ENCODE measurements around the gene SNRNP70. TPM values are rescaled to one million over a fixed set of nuclear protein-coding genes. Genes with fewer than 3 reads are reported as not detected.

SNRNP70 gene
- total RNA-seq, 2 experiments from 2014 or later: 180 to 190 TPM

DNA sequence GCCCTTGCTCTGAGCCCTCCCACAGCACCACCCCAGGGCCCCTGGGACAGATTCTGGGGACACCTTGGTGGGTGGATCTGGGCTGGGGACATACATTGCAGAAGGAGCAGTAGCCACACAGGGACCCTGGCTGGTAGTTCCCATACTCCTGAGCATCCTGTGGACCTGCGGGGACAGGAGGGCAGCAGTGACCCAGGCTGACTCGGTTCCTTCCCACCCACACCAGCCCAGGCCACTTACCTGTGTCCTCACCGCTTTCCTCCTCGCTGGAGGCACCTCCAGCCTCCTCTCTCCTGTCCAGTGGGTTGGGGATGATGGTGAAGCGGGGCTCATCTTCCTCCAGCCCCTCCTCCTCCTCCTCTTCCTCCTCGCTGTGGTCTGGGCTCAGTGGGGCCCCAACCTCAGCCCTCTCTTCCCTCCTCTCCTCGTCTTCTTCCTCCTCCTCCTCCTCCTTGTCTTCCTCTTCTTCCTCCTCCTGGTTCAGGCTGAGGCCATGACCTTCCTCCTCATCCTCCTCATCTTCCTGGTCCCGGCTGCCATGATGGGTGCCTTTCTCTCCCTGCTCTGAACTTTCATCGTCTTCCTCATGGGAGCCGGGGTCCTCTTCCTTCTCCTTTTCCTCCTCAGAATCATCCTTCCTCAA is 68.0 kb downstream of the SNRNP70 start:
- H3K9me3 Mint-ChIP-seq: no peaks in the 10 kb centered on the region
- no peak overlapping the region for H3K27ac Mint-ChIP-seq
- peaks cover 26% of the 10 kb centered on the region for H3K4me1 Mint-ChIP-seq (ENCODE audit: low read depth)
- no peaks in the 10 kb centered on the region for H3K36me3 Mint-ChIP-seq
- intact Hi-C loops (cut with micrococcal nuclease): no loop called here
- no peak for DNase-seq
- POLR2A ChIA-PET: no interaction called here
- no peak overlapping the region for H3K4me3 Mint-ChIP-seq
- CTCF ChIA-PET: interaction anchor here (1.2 kb wide), 1 partner anchor 39 kb away, joined by 4 read pairs; the partner anchor contains the start of gene LIN7B
- H3K27me3 Mint-ChIP-seq: peaks cover 66% of the 10 kb centered on the region

DNA sequence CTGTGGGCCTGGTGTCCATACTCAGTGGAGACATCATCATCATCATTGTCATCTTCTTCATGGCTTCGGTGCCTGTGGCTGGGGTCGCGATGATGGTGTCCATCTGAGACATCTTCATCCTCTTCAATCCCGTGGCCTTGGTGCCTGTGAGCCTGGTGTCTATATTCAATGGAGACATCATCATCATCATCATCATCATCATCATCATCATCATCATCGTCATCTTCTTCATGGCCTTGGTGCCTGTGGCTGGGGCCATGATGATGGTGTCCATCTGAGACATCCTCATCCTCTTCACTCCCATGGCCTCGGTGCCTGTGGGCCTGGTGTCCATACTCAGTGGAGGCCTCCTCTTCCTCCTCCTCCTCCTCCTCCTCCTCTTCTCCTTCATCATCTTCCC is 69.0 kb downstream of the SNRNP70 start:
- intact Hi-C loops (cut with micrococcal nuclease): no loop called here
- CTCF ChIA-PET: no interaction called here
- H3K9me3 Mint-ChIP-seq: no peaks in the 10 kb centered on the region
- H3K4me1 Mint-ChIP-seq (ENCODE audit: low read depth): peaks cover 21% of the 10 kb centered on the region
- DNase-seq: no peak
- peaks cover 63% of the 10 kb centered on the region for H3K27me3 Mint-ChIP-seq
- POLR2A ChIA-PET: no interaction called here
- H3K36me3 Mint-ChIP-seq: no peaks in the 10 kb centered on the region
- no peak overlapping the region for H3K4me3 Mint-ChIP-seq
- no peak overlapping the region for H3K27ac Mint-ChIP-seq

DNA sequence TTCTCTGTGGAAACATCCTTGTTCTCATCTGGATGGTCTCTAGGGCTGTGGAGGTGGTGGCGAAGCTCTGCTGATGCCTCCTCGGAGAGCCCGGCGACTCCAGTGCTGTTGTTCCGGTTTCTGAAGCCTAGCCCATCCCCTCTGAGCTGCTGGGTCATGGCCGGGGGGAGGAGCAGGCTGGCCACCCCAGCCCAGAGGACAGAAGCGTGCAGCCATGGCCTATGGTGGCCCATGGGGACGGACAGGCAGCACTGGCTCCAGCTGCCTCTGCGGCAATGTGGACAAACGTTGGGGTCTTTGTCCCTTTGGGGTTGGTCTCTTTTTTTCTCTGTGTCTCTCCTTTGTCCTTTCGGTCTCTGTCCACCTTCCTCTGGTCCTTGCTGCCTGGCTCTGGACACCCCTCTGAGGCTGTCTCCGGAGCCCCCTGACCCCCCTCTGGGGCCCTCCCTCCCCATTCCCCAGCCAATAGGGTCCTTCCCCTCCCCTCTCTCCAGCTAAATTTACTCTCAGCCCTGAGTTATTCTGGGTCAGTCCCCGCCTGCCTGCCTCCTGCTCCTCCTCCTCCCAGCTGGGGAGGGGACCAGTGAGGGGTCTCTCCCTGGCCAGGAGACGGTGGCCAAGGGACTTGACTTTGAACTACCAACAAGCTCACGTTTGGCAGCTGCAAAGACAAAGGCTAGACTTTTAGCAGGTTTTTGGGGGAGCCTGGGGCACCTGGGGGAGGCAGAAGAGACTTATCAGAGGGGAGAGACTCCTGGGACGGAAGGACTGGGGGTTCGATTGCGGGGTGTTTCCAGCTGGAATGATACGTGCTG is 70.0 kb downstream of the SNRNP70 start, which contains the start of gene HRC:
HRC (minus strand) TSS at position 392 of the 815 bp plus-strand sequence; CDS start at position 233, 159 bp downstream.
- Mint-ChIP-seq H3K4me1 (ENCODE audit: low read depth) (peaks cover 13% of the 10 kb centered on the region), H3K27ac (no peak within 1 kb of the TSS), H3K27me3 (peaks cover 62% of the 10 kb centered on the region), H3K4me3 (no peak within 1 kb of the TSS), H3K36me3 (no peaks in the 10 kb centered on the region), H3K9me3 (no peaks in the 10 kb centered on the region)
- DNase-seq: no peak
- intact Hi-C loops (cut with micrococcal nuclease): no loop called here
- ChIA-PET POLR2A (no interaction called here), CTCF (interaction anchor here (1.0 kb wide), 1 partner anchor 9 kb away, joined by 3 read pairs; no protein-coding TSS in a partner anchor)

DNA sequence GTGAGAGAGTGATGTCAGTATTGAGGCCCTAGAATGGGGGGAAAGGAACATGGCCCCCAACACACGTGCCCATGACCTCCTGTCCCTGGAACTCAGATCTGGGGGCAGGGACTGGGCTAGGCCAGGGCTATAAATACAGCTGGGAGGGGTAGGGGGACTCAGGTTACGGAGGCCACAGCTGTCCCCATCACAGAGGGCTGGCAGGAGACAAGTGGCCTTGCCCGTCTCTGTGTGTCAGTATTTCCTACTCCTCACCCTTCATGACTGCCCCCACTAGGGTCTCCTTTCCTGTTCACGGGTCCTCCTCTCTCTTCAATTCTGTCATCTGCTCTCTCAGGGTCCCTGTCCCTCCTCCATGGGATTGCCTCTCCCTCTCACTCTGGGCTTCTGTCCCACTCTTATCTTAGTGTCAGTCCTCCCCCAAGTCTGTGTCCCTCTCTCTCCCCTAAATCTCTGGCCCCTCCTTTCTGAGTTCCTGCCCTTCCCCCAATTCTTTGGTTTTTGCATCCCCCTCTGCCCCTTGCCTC is 70.6 kb downstream of the SNRNP70 start:
- Mint-ChIP-seq H3K4me3 (no peak overlapping the region), H3K27me3 (peaks cover 65% of the 10 kb centered on the region), H3K36me3 (no peaks in the 10 kb centered on the region), H3K27ac (no peak overlapping the region), H3K9me3 (no peaks in the 10 kb centered on the region), H3K4me1 (ENCODE audit: low read depth) (peaks cover 11% of the 10 kb centered on the region)
- intact Hi-C loops (cut with micrococcal nuclease): no loop called here
- POLR2A ChIA-PET: no interaction called here
- CTCF ChIA-PET: interaction anchor here (1.0 kb wide), 1 partner anchor 9 kb away, joined by 3 read pairs; no protein-coding TSS in a partner anchor
- no peak for DNase-seq

DNA sequence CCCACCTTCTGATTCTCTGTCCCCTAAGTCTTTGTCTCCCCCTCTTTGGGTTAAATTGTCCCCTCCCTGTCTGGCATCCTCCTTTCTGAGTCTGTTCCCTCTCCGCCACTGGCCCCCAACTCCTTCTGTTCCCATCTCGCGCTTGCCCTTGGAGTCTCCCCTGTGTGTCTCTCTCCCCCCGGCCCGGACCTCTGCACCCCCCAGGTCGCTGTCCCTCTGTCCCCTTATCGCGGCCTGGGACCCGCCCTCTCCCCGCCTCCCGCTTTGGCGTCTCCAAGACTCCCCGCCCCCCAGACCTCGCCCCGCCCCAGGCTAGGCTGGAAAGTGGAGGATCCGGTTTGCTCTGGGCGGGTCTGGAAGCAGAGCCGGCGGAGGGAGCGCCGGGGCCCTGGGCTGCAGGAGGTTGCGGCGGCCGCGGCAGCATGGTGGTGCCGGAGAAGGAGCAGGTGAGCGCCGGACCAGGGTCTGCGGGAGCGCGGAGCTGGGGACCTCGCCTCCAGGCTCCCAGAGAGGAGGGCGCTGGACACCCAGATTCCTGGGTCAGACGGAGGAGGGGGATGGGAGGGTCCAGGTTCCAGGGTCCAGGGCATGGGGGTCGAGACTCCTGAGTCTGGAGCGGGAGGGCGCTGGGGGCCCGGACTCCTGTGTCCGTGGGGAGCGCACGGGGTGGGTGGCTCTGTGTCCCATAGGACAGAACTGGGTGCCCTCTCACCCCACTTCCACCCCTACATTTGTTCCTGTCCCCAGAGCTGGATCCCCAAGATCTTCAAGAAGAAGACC is 72.4 kb downstream of the SNRNP70 start, which contains the start of gene TRPM4:
TRPM4 (plus strand) TSS at position 348 of the 780 bp plus-strand sequence; CDS start at position 423, 75 bp downstream.
- ChIA-PET POLR2A (no interaction called here), CTCF (no interaction called here)
- Mint-ChIP-seq H3K27ac (no peak within 1 kb of the TSS), H3K27me3 (peaks cover 53% of the 10 kb centered on the region), H3K9me3 (no peaks in the 10 kb centered on the region), H3K4me1 (ENCODE audit: low read depth) (peaks cover 6% of the 10 kb centered on the region), H3K4me3 (peak within 1 kb of the TSS; percentile 27), H3K36me3 (no peaks in the 10 kb centered on the region)
- intact Hi-C loops (cut with micrococcal nuclease): no loop called here
- DNase-seq: peak; percentile 69

Other genes starting within 250 kb of the SNRNP70 start
- under 1 TPM in 1 of 2 experiments, not detected in 1; 0.31 TPM for gene HSD17B14, start 249.0 kb upstream of the SNRNP70 start, total RNA-seq
- gene PLEKHA4, start 216.8 kb upstream of the SNRNP70 start, total RNA-seq: 10 to 100 TPM; 10.5 to 11.0 TPM
- gene PPP1R15A, start 213.0 kb upstream of the SNRNP70 start, total RNA-seq: 10 to 100 TPM; 49.7 to 52.0 TPM
- gene TULP2, start 186.7 kb upstream of the SNRNP70 start, total RNA-seq: under 1 TPM; 0.34 to 0.59 TPM
- 100 to 1,000 TPM; 154 to 159 TPM for gene NUCB1, start 185.1 kb upstream of the SNRNP70 start, total RNA-seq
- gene DHDH, start 151.8 kb upstream of the SNRNP70 start, total RNA-seq: 1 to 10 TPM; 2.0 to 2.8 TPM
- 100 to 1,000 TPM; 173 to 181 TPM for gene BAX, start 130.6 kb upstream of the SNRNP70 start, total RNA-seq
- gene FTL, start 120.1 kb upstream of the SNRNP70 start, total RNA-seq: 100 to 1,000 TPM; 870 to 900 TPM
- gene GYS1, start 92.1 kb upstream of the SNRNP70 start, total RNA-seq: 10 to 100 TPM; 42.2 to 47.6 TPM
- 100 to 1,000 TPM; 107 to 109 TPM for gene RUVBL2, start 91.6 kb upstream of the SNRNP70 start, total RNA-seq
- gene LHB, start 68.4 kb upstream of the SNRNP70 start, total RNA-seq: under 1 TPM in 1 of 2 experiments, not detected in 1; 0.48 TPM
- not detected for gene CGB3, start 61.1 kb upstream of the SNRNP70 start, total RNA-seq
- not detected for gene CGB2, start 53.6 kb upstream of the SNRNP70 start, total RNA-seq
- gene CGB1, start 48.6 kb upstream of the SNRNP70 start, total RNA-seq: not detected
- gene CGB5, start 41.6 kb upstream of the SNRNP70 start, total RNA-seq: not detected
- not detected for gene CGB8, start 36.3 kb upstream of the SNRNP70 start, total RNA-seq
- not detected for gene CGB7, start 27.7 kb upstream of the SNRNP70 start, total RNA-seq
- gene NTF4, start 20.6 kb upstream of the SNRNP70 start, total RNA-seq: not detected
- gene KCNA7, start 12.8 kb upstream of the SNRNP70 start, total RNA-seq: not detected
- gene LIN7B, start 28.9 kb downstream of the SNRNP70 start, total RNA-seq: 1 to 10 TPM; 5.1 to 5.6 TPM
- 1 to 10 TPM; 1.4 TPM for gene C19orf73, start 33.7 kb downstream of the SNRNP70 start, total RNA-seq
- gene PPFIA3, start 34.1 kb downstream of the SNRNP70 start, total RNA-seq: 1 to 10 TPM; 3.5 to 5.0 TPM
- not detected for gene HRC, start 69.9 kb downstream of the SNRNP70 start, total RNA-seq
- gene TRPM4, start 72.3 kb downstream of the SNRNP70 start, total RNA-seq: 1 to 10 TPM; 1.1 to 1.2 TPM
- 1 to 10 TPM; 1.0 to 1.3 TPM for gene SLC6A16, start 239.7 kb downstream of the SNRNP70 start, total RNA-seq
- gene CD37, start 250.0 kb downstream of the SNRNP70 start, total RNA-seq: 100 to 1,000 TPM; 178 to 181 TPM